GM18520 (cell line): ENCODE data around the gene PYROXD2.
A peak's percentile ranks its signal among the peaks of the same experiment; 100 is the strongest.
"Not testable (repeated sequence)": the region's sequence is repeated elsewhere in the genome, so short reads cannot be mapped to it uniquely, and the experiment has no call there.

Experiments
- ATAC-seq: cut with Tn5 transposase; IDR thresholded peaks from one replicate; pipeline ENCODE4 v1.9.1; 2021; ENCODE audit not compliant: unreplicated experiment

Gene PYROXD2

DNA sequence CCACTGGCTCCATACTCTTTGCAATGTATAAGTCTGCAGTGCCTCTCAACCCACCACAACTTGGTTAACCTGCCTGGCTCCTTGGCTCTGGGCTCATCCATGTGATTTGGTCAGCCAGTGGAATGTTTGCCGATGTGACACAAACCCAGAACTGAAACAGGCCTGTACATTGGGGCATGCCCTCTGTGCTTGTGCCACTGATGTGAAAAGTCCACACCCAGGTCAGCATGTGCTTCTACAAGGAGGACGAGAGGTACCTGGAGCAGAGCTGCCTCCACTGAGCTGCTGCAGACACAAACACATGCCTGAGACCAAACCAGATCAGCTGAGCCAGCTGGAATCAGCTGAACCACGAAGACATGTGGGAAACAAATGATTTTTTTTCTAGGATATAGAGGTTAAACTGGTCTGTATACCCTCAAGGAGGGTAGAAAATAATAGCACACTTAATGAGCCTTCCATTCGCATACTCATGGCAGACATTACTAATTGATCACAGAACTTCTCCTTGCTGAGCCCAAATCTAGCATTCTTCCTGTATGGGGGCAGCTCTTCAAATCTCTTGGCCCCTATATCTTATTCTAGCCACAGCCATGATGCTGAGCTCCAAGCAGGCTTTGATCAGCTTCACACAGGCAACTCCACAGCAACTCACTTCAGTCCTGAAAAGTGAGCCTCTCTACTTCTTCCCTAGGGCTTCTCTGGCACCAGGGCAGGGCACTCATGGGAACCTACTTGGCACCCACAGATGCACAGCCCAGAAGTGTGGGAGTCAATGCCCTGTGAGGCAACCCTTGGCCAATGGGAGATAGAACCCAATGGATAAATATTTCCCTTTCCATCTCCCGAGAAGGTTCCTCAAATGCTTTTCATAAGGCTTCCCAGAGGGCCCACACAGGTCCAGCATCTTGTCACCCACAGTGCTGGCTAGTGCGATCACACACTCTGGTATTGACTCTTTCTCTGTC, 18.6 kb downstream of the PYROXD2 start:
- ATAC-seq, result no peak

DNA sequence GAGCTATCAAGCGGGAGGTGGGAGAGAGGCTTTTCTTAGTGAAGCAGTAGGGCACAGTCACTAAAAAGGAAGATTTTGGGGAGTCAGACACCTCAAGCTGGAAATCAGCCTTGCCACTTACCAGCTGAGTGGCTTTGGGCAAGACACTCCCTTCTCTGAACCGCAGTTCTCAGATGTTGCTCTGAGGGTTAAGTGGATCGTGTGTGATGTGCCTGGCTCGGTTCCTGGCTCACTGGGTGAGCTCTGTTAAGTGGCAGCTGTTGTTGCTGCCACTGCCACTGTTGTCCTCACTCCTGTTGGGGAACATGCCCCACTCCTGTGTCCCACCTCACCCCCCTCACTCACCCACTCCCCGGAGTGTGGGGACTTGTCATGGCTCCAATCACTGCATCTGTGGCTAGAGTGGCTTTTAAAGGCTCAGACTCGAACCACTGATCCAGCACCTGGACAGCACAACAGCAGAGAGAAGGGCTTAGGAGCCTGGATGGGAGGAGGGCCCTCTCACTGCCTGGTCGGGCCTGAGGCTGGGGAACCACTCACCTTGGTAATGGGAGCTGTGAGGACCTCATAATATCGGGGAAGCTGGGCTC, 20.0 kb downstream of the PYROXD2 start:
- no peak for ATAC-seq

DNA sequence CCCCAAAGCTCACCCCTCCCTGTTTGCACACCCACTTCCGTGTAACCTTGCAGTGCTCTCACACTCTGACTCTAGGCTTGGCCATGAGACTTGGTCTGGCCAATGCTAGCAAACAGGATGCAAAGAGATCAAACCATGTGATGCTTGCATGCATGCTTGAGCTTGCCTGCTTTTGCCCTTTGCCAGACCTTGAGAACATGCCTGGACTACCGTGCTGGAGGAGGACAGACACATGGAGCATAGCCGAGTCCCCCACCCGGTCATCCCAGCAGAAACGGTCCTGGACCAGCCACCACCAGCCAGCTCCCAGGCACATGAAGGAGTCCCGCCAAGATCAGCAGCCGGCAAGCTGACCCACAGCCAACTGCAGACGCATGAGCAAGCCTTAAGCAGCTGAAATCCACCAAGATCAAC, 23.4 kb downstream of the PYROXD2 start:
- ATAC-seq, result peak; percentile 66

DNA sequence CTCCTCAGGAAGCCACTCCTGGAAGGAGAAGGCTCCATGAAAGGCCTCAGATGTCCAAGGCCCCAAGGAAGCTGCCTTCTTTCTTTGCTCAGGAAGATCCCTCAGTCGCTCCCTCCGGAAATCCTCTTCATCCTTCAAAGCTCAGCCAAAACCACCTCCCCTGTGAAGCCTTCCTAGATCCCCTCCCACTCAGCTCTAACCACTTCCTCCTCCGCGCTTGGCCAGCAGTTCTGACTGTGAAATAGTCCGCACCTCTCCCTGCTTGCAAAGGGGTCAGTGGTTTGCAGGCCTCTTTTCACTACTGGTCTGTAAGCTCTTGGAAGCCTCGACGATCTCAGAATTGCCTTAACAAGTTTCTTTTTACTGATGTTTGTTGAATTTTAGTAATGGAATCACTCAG, 23.9 kb downstream of the PYROXD2 start:
- ATAC-seq, result no peak

DNA sequence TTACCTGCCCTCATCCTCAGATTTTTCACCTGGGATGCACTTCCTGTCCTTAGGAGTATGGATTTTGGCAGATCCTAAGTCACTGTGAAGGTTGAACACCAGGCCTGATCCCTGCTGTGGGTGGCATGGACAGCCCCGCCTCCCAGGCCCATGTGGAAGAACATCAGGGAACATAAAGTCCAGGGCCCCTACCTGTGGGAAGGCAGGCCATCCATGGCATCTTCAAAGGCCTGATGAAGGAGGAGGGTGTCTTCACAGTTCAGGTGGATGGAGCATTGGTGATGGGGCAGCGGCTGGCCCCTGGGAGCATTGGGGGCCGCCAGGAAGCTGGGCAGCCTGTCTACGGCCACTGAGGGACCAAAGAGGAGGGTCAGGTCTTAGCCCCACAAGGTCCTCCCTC, 24.6 kb downstream of the PYROXD2 start:
- ATAC-seq, result no peak

DNA sequence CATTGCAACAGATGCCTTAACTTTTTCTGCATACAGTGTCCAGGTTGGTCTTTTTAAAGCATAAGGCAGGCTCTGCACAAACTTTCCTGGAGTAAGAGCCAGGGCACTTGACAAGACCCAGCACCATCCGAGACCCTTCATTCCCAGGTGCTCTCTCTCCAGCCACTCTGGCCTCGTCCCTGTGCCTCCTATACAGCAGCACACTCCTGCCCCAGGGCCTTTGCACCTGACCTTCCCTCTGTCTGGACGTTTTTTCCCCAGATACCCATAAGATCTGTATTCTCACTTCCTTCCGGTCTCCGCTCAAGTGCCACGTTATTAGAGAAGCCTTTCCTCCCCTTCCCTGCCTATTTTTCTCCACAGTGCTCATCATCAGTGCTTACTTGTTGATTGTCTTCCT, 25.6 kb downstream of the PYROXD2 start:
- no peak for ATAC-seq

DNA sequence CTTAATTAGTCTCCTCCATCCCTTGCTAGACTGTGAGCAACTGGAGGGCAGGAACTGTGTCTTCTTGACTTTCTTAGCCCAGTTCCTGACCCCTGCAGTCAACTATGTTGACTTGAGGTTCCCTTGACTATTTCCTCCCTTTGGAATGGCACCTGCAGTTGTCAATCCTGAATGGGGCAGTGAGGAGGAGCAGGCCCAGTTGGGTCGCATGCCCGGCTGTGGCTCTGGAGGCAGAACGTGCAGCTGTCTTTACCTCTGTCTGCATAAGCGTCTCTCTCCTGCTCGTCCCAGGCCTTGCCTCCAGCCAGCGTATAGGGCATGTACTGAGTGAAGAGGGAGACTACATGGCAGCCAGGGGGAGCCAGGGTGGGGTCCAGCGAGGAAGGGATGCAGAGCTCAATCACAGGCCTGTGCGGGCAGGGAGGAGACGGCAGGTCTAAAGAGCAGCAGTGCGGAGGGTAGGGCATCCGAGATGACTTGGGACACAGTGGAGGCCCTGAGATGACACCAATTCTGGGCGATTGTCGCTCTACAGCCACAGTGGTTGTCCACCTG, 26.8 kb downstream of the PYROXD2 start:
- ATAC-seq, result no peak

DNA sequence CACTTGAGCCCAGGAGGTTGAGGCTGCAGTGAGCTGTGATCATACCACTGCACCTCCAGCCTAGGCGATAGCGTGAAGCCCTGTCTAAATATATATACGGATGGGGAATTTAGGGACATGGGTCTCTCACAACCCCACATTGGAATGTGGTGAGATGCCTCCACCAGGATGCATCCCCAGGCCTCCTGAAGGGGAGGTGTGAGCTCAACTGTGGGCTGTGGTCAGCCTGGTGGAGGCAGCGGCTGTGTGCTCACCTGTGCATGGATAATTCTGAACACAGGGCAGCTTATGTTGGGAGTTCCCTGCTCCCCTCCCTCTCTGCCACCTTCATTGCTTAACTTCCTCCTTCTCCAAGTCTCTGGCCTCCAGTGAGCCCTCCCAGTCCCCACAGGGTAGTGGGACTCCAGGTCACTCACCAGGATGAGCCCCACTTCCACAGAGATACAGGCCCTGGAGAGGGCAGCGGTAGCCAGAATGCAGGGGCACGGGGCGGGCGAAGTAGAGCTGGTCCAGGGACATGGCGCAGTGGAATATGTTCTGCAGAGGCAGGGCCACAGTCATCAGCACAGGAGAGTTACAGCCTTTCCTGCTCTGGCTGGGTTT, 30.4 kb downstream of the PYROXD2 start:
- no peak for ATAC-seq

DNA sequence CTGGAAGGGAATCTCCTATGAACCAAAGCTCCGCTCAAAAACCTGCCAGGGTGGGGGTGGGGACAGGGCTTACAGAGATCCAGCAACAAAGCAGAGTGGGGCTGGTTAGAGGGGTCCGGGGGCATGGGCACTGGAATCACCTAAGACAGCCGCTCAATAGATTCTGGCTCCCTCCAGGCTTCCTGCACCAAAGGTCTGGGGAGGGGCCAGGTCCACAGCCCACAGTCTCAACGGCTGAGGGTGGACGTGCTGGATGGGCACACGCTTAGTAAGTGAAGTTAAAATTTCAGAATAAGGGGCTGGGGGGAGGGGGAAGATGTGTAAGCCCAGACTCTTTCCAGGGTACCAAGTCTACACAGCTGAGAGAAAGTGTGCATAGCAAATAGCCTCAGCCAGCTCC, 31.1 kb downstream of the PYROXD2 start:
- no peak for ATAC-seq

DNA sequence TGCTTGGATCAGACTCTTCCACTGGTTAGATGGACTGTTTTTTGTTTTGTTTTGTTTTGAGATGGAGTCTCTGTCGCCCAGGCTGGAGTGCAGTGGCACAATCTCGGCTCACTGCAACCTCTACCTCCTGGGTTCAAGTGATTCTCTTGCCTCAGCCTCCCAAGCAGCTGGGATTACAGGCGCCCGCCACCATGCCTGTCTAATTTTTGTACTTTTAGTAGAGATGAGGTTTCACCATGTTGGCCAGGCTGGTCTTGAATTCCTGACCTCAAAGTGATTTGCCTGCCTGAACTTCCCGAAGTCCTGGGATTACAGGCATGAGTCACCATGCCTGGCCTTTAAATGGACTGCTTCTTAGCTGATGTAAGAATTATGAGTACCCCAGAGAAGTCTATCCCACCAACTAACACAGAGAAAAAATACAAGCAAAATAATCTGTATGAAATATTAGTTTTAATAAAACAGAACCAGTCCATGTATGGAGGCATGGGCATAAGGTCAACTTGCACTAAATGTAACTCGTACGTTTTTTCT, 31.8 kb downstream of the PYROXD2 start:
- ATAC-seq, result not testable (repeated sequence)

DNA sequence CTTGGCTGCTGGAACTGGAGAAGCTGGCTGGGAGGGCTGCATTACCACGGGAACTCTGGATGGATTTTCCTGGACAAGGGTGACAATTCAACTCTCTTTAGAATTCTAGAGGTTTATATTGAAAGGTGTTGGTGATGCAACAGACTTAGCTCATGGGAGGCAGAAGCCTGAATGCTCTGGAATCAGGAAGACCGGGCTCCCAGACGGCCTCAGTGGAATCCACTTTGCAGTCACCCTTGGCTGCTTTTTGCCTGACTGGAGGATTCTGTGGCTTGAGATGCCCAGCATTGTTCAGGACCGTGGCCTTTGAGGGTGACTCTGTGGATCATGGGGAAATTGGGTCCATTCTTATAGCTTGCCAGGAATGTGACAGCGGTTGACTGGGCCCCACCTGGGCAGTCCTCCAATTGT, 32.3 kb downstream of the PYROXD2 start:
- no peak for ATAC-seq

DNA sequence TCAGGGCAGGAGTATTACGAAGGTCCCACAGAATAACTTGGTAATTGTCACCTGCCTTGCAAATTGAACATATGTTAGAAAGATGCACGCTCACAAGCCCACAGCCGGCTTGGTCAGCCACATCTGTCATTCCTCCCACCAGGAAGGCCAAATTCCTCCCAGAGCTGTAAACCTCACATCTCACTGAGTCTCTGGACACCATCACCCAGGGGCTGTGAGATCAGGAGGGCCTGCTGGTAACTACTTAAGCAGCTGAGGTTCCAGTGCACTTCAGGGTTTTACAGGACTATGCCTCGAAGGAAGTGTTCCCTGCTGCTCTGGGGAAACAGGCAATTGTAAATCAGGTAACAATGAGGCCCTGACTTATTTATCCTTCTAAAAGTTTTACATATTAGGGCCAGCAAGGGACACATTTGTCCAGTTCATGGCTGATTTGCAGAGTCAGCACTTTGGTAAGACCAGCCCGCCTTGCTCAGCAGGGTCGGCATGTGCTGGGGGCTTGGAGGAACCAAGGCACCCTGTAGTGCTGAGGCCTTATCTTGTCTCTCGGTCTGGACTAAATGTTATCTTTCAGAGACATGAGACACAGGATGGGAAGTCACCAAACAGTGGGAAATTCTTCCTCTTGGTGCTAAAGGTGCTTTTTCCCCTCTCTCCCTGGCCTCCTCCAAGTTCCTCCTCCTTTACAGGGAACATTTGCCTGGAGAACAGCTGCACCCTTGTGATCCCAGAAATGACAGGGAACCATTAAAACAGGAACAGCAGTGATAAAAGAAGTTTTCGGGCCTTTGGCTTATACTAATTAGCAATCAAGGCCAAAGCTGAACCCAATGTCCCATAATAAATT, 34.3 kb downstream of the PYROXD2 start:
- ATAC-seq, result no peak

DNA sequence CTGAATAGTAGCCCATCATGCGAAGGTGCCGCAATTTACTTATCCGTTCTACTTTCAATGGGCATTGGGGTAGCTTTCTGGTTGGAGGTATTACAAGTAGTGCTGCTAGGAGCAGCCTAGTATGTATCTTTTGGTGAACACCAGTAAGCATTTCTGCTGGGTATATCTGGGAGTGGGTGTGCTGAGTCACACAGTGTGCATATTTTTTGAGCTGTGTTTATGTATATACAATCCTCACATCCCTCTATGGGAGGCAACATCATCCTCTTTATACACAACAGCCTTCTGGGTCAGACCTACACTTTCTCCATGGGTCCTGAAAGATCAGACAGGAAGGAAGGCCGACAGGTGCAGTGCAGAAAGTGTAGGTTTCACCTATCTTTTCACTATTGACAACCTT, 36.3 kb downstream of the PYROXD2 start:
- ATAC-seq, result no peak

DNA sequence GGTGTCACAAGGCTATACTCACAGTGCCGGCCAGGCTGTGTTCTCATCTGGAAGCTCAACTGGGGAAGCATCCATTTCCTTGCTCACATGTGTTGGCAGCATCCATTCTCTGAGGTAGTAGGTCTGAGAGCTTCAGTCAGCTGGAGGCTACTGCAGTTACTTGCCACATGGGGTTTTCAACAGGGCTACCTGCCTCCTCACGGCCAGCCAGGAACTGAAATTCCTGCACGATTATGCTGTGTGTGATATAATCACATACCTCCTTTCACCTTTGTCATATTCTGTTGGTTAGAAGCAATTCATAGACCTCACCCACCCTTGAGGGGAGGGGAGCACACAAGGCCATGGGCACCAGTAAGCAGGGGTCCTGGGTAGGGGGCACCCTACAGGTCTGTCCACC, 37.4 kb downstream of the PYROXD2 start:
- ATAC-seq, result no peak

DNA sequence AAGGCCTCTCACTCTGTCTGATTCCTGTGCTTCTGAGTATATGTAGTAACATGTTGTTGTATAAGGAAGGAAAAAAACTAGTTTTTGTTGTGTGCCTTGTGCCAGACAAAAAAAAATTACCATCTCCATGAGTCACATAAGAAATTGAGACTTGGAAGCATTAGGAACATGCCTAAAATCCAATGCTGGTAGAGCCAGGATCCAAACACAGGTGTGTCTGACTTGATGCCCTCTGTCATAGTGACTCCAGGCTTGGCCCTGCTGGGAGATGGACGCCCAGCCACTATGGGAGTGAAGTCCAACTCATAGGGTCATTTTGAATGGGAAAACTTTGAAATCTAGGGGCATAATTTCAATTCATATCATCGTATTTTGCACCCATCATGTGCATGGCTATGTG, 38.0 kb downstream of the PYROXD2 start:
- ATAC-seq, result no peak

DNA sequence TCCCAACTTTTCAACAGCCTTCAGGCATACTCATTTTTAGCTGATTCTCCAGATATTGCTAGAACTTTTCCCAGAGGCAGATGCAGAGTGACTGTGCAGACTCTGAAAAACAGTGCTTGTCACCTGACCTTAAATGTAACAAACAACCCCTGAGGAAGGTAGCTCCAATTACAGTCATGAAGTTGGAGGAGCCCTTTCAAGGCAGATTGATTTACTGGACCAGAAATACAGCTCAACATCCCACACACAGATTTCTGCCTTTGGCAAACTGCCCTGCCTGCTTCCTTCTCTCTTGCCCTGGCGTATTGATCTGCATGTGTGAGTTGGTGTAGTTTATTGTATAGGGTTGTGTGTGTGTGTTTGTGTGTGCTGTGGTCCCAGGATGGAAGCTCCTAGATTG, 38.5 kb downstream of the PYROXD2 start:
- ATAC-seq, result no peak

DNA sequence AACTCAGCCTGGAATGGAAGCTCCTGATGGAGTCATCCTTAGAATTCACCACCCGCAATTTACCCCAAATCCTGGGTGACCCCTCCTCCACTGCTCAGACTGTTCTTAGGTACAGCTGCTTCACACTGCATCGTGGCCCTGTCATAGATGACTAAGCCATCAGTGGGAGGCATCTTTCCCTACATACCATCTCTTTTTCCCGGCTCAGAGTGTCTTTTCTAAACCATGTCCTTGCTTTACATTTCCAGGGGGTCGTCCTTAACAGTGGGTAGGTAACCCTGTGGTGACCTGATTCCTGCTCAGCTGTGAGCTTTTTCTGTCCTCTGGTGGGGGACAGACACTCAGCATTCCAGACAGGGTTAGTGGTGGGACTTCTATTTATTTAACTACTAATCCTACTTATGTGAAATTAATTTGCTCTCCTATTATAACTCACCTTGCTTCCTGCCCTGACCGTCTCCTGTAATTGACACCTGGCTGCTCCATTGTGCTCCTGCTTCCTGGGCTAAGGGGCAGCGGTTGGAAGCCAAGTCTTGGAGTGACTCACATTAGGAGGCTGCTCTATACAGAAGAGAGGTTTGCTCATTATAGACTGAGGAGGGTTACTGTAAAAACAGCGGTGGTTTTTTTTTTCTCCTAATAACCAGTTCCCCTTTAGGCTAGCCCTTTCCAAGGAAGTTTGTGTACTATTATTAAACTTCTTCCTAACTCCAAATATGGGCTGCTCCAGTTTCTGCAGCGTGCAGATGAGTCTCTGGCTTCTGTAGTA, 40.6 kb downstream of the PYROXD2 start:
- no peak for ATAC-seq

DNA sequence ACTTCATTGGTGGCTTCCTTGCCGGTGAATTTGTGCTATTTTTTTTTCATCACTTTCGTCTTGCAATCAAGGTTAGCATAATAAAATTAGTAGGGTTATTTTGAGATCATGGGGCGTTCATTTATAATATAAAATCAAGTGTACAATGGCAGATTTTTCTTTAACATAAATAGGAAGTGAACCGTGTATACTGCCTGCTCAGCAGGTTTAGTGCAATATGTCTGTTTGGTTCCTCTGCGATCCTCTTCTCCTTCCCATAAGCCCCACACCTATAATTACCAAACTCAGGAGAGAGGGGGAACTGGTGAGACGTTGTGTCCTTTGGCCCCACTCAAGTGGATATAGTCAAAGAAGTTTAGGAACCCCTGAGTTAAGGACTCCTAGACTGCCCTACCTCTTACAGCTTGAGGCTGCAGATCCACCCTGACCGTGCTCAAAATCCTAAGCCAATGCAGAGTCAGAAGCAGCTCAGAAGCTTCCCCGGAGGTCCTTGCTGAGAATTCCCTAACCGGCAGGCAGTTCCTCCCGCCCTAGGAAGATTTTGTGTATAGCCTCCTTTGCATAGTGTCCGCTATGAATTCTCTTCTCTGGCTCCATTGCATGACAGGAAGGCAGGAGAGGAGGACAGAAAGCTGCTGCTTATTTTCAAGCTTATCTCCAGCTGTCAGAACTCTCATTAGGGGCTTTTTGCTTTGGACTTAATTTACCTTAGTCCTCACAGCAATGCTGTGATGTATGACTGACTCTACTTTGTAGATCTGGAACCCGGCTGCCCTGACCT, 41.5 kb downstream of the PYROXD2 start:
- ATAC-seq, result no peak
